Measurements from ENCODE around the gene TJP1.

- no peak for TF ChIP-seq POLR2A (IDR thresholded peaks at IDR 0.05)
- TF ChIP-seq EP300 (IDR thresholded peaks at IDR 0.05), result no peak
These were observed 42.2 kb upstream of the TJP1 start for GRCh38 chr15:29864501-29864900.

All from gastroesophageal sphincter (tissue), 2 donors.